Glutamatergic neuron (in vitro differentiated cells): ENCODE data around the gene HSFX2. TPM values are rescaled to one million over a fixed set of nuclear protein-coding genes. Genes with fewer than 3 reads are reported as not detected.
"Not testable (repeated sequence)": the region's sequence is repeated elsewhere in the genome, so short reads cannot be mapped to it uniquely, and the experiment has no call there.

ENCODE experiments used
- DNase-seq: peaks from one replicate; pipeline ENCODE4 v3.0.0; 2022
- H3K27ac Mint-ChIP-seq: one replicate; pipeline ENCODE4 v1.8.0; 2020; ENCODE audit warnings: mild to moderate bottlenecking, mixed read lengths, inconsistent platforms; ENCODE audit not compliant: unreplicated experiment
- H3K27me3 Mint-ChIP-seq: one replicate; pipeline ENCODE4 v1.8.0; 2020; ENCODE audit warnings: mild to moderate bottlenecking, moderate library complexity, mixed read lengths, inconsistent platforms; ENCODE audit not compliant: unreplicated experiment
- H3K36me3 Mint-ChIP-seq: one replicate; pipeline ENCODE4 v1.8.0; 2020; ENCODE audit warnings: mild to moderate bottlenecking, mixed read lengths, inconsistent platforms; ENCODE audit not compliant: unreplicated experiment
- H3K4me1 Mint-ChIP-seq: one replicate; pipeline ENCODE4 v1.8.0; 2020; ENCODE audit warnings: mild to moderate bottlenecking, low read depth, mixed read lengths, inconsistent platforms; ENCODE audit not compliant: unreplicated experiment
- H3K4me3 Mint-ChIP-seq: one replicate; pipeline ENCODE4 v1.8.0; 2020; ENCODE audit warnings: mild to moderate bottlenecking, mixed read lengths, inconsistent platforms; ENCODE audit not compliant: unreplicated experiment
- H3K9me3 Mint-ChIP-seq: one replicate; pipeline ENCODE4 v1.8.0; 2020; ENCODE audit warnings: mild to moderate bottlenecking, moderate library complexity, mixed read lengths, inconsistent platforms; ENCODE audit not compliant: unreplicated experiment
- total RNA-seq: library from RNA; stranded (reverse); fragmentation: NEBNext Ultra II Directional; extraction: Animal tissue kit (Norgen Biotek cat#: 25700); gene quantifications from one replicate; pipeline ENCODE4 v1.2.1, GENCODE V29; 2021; ENCODE audit not compliant: unreplicated experiment
- TF ChIP-seq, protein P1 (sequence below): fragments of 200-600 bp; sonication (generic); IDR thresholded peaks from one replicate; pipeline ENCODE4 v1.5.0; 2021; ENCODE audit not compliant: partially characterized antibody, unreplicated experiment

HSFX2 gene
- total RNA-seq, 1 donor from 2014 or later: 1.0 TPM

GRCh38 chrX:149611623-149612175 lies 16.6 kb upstream of the HSFX2 start:
- TF ChIP-seq, protein P1, sequence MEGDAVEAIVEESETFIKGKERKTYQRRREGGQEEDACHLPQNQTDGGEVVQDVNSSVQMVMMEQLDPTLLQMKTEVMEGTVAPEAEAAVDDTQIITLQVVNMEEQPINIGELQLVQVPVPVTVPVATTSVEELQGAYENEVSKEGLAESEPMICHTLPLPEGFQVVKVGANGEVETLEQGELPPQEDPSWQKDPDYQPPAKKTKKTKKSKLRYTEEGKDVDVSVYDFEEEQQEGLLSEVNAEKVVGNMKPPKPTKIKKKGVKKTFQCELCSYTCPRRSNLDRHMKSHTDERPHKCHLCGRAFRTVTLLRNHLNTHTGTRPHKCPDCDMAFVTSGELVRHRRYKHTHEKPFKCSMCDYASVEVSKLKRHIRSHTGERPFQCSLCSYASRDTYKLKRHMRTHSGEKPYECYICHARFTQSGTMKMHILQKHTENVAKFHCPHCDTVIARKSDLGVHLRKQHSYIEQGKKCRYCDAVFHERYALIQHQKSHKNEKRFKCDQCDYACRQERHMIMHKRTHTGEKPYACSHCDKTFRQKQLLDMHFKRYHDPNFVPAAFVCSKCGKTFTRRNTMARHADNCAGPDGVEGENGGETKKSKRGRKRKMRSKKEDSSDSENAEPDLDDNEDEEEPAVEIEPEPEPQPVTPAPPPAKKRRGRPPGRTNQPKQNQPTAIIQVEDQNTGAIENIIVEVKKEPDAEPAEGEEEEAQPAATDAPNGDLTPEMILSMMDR: no peak
- H3K4me3 Mint-ChIP-seq: no peak overlapping the region
- no peaks in the 10 kb centered on the region for H3K9me3 Mint-ChIP-seq
- H3K4me1 Mint-ChIP-seq: peaks cover 9% of the 10 kb centered on the region
- no peaks in the 10 kb centered on the region for H3K36me3 Mint-ChIP-seq
- DNase-seq: no peak
- no peak overlapping the region for H3K27ac Mint-ChIP-seq
- no peaks in the 10 kb centered on the region for H3K27me3 Mint-ChIP-seq

- no peak overlapping the region for H3K4me3 Mint-ChIP-seq
- DNase-seq: no peak
- no peaks in the 10 kb centered on the region for H3K27me3 Mint-ChIP-seq
- H3K36me3 Mint-ChIP-seq: no peaks in the 10 kb centered on the region
- no peaks in the 10 kb centered on the region for H3K9me3 Mint-ChIP-seq
- TF ChIP-seq, protein P1: no peak
- peaks cover 7% of the 10 kb centered on the region for H3K4me1 Mint-ChIP-seq
- H3K27ac Mint-ChIP-seq: no peak overlapping the region
Observed at GRCh38 chrX:149610511-149610910, 15.4 kb upstream of the HSFX2 start.

DNA sequence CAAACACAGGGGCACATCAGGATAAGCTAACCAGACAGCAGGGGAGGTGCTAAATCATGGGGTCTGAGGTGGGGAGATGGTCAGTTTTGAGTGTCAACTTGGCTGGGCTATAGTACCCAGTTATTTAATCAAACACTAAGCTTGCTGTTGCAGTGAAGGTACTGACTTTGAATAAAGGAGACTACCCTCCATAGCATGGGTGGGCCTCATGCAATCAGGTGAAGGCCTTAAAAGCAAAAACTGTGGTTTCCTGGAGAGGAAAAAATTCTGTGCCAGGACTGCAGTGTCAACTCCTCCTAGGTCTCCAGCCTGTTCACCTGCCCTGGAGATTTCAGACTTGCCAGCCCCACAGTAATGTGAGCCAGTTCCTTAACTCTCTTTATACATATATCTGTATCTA lies 12.6 kb upstream of the HSFX2 start:
- no peak overlapping the region for H3K27ac Mint-ChIP-seq
- H3K27me3 Mint-ChIP-seq: peaks cover 3% of the 10 kb centered on the region
- no peak overlapping the region for H3K4me3 Mint-ChIP-seq
- TF ChIP-seq, protein P1: no peak
- no peaks in the 10 kb centered on the region for H3K4me1 Mint-ChIP-seq
- H3K36me3 Mint-ChIP-seq: no peaks in the 10 kb centered on the region
- DNase-seq: no peak
- no peaks in the 10 kb centered on the region for H3K9me3 Mint-ChIP-seq

DNA sequence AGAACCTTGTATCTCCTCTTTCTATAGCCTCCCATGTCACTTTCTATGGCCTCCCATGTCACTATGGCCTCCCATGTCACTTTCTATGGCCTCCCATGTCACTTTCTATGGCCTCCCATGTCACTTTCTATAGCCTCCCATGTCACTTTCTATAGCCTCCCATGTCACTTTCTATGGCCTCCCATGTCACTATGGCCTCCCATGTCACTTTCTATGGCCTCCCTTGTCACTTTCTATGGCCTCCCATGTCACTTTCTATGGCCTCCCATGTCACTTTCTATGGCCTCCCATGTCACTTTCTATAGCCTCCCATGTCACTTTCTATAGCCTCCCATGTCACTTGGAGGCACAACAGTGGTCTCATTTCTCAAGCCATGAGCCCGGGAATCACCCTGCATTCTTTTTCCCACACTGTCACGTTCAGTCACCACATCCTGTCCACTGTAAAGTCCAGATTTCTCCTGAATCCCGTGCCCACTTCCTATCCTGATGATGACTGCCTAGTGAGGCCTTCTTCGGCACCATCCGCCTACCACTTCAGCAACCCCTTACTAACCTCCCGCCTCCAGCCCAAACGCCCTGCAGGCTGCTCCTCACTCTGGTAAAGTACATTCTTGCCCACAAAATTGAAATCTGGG lies 10.3 kb upstream of the HSFX2 start:
- H3K27ac Mint-ChIP-seq, H3K4me3 Mint-ChIP-seq, H3K27me3 Mint-ChIP-seq, H3K9me3 Mint-ChIP-seq, H3K4me1 Mint-ChIP-seq, H3K36me3 Mint-ChIP-seq, DNase-seq: not testable (repeated sequence)

DNA sequence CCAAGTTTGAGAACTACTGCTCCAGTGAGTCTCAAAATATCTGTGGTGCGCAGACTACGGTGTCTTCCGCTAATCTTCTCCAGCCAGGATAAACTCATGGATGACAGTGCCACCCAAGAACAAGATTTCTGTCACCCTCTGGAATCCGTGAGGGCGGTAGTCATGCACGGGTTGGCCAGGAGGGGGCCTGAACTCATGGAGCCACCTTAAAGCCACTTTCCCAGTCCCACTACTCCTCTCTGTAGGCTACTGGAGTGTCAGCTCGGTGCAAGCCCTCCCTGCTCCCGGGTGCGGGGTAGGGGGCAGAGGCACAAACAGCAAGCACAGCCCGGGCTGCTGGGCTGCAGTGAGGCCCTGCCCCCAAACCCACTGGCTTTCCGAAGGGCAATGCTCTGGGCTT lies 3.5 kb upstream of the HSFX2 start:
- not testable (repeated sequence) for H3K4me3 Mint-ChIP-seq, H3K27me3 Mint-ChIP-seq, H3K36me3 Mint-ChIP-seq, H3K27ac Mint-ChIP-seq, H3K4me1 Mint-ChIP-seq, H3K9me3 Mint-ChIP-seq
- DNase-seq: peak; percentile 33

- H3K4me3 Mint-ChIP-seq, H3K36me3 Mint-ChIP-seq, DNase-seq, H3K4me1 Mint-ChIP-seq, H3K9me3 Mint-ChIP-seq, H3K27ac Mint-ChIP-seq, H3K27me3 Mint-ChIP-seq: not testable (repeated sequence)
Observed at GRCh38 chrX:149595943-149596342, 829 bp upstream of the HSFX2 start.

- not testable (repeated sequence) for H3K4me3 Mint-ChIP-seq, H3K36me3 Mint-ChIP-seq, H3K9me3 Mint-ChIP-seq, H3K27me3 Mint-ChIP-seq, H3K4me1 Mint-ChIP-seq, DNase-seq, H3K27ac Mint-ChIP-seq
Observed at GRCh38 chrX:149590993-149591392, 4.1 kb downstream of the HSFX2 start.

- not testable (repeated sequence) for H3K36me3 Mint-ChIP-seq, H3K4me1 Mint-ChIP-seq, H3K9me3 Mint-ChIP-seq, H3K4me3 Mint-ChIP-seq, H3K27me3 Mint-ChIP-seq, DNase-seq, H3K27ac Mint-ChIP-seq
Observed at GRCh38 chrX:149587359-149587758, 7.8 kb downstream of the HSFX2 start, which contains the start of gene MAGEA9B. MAGEA9B (minus strand) TSS chrX:149587459; CDS start chrX:149583179, 4,280 bp downstream.

DNA sequence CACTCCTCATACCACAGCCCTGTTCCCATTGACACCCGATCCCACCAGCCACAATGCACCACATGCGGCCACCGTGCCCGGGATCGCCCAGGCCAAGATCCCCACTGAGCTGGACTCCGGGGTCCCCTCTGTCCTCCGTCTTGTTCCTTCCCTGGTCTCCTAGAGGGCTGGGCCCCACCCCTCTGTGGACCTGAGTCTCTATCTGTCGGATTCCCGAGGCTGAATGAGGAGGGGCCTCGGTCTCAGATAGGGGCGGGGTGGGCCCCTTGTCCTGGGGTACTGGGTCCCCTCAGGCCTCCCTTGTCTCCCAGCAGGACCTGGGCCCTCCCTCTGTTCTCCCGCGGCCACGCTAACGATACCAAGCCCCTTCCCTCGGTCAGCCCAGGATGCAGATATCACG lies 9.5 kb downstream of the HSFX2 start:
- not testable (repeated sequence) for H3K27me3 Mint-ChIP-seq, H3K27ac Mint-ChIP-seq, DNase-seq, H3K4me3 Mint-ChIP-seq, H3K36me3 Mint-ChIP-seq, H3K4me1 Mint-ChIP-seq, H3K9me3 Mint-ChIP-seq

DNA sequence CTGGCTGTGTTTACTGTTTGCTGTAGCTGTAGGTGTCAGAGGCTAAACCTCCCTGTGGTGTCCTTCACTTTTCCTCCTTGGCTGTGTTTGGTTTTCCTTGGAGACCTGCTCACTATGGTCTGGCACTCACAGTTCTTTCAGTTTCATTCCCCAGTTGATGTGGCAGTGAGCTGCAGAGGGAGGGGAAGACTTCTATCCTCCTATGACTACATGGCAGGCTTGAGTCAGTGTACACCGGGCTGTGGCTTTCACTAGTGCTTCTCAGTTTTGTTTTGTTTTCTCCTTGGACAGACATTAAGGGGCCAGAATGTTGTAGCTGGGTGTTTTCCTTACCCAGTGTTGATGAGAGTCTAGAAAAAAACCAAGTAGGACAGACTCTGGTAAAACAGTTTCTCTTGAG lies 21.7 kb downstream of the HSFX2 start:
- not testable (repeated sequence) for H3K36me3 Mint-ChIP-seq, H3K27me3 Mint-ChIP-seq, DNase-seq, H3K4me3 Mint-ChIP-seq, H3K4me1 Mint-ChIP-seq, H3K27ac Mint-ChIP-seq, H3K9me3 Mint-ChIP-seq
